ENCODE results near the gene EGR4.

Gene EGR4

DNA sequence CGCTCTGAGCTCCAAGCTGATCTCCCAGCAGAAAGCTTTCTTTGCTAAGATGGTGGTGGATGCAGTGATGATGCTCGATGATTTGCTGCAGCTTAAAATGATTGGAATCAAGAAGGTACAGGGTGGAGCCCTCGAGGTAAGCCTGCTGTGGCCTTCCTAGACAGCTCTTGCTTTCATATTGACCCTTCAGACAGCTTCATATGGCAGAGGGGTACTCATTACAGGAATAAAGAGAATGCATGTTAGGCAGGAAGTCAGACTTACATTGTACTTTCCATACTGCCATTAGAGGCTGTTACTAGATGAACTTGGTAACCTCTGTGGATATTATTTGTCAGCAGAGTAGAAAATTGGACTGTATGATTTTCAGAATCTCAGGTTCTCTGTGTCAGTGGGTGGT is 48.8 kb downstream of the EGR4 start:
- DNase-seq, result no peak

GRCh38 chr2:73243884-73244570 is 49.3 kb downstream of the EGR4 start:
- no peak for DNase-seq

Data from effector CD4-positive, alpha-beta T cell (primary cell).